Hematopoietic multipotent progenitor cell treated with erythropoietin and hydrocortisone succinate and interleukin-3 and kit ligand, for 8 days (in vitro differentiated cells): ENCODE measurements around the gene CYP2A7.
A peak's percentile ranks its signal among the peaks of the same experiment; 100 is the strongest.
"Not testable (repeated sequence)": the region's sequence is repeated elsewhere in the genome, so short reads cannot be mapped to it uniquely, and the experiment has no call there.

ENCODE experiments used
- DNase-seq: peaks from one replicate; pipeline ENCODE4 v3.0.0-alpha.2; 2015

CYP2A7 gene

GRCh38 chr19:40838477-40838876 is 43.6 kb downstream of the CYP2A7 start:
- not testable (repeated sequence) for DNase-seq

- DNase-seq, result no peak
Observed at GRCh38 chr19:40836754-40837429, 45.1 kb downstream of the CYP2A7 start.

- peak; percentile 83 for DNase-seq
Observed at GRCh38 chr19:40833728-40834533, 48.1 kb downstream of the CYP2A7 start.

- not testable (repeated sequence) for DNase-seq
Observed at GRCh38 chr19:40832431-40832790, 49.6 kb downstream of the CYP2A7 start.

- DNase-seq, result peak; percentile 30
Observed at GRCh38 chr19:40831502-40832430, 50.3 kb downstream of the CYP2A7 start.

- not testable (repeated sequence) for DNase-seq
Observed at GRCh38 chr19:40830741-40831140, 51.3 kb downstream of the CYP2A7 start.

- DNase-seq, result no peak
Observed at GRCh38 chr19:40829205-40829604, 52.8 kb downstream of the CYP2A7 start.

- no peak for DNase-seq
Observed at GRCh38 chr19:40827386-40828247, 54.4 kb downstream of the CYP2A7 start.

- peak; percentile 56 for DNase-seq
Observed at GRCh38 chr19:40826699-40827385, 55.2 kb downstream of the CYP2A7 start.

- not testable (repeated sequence) for DNase-seq
Observed at GRCh38 chr19:40826312-40826698, 55.7 kb downstream of the CYP2A7 start.

- not testable (repeated sequence) for DNase-seq
Observed at GRCh38 chr19:40825460-40826095, 56.5 kb downstream of the CYP2A7 start.
